ENCODE data around the gene GMCL2.

GMCL2 gene

DNA sequence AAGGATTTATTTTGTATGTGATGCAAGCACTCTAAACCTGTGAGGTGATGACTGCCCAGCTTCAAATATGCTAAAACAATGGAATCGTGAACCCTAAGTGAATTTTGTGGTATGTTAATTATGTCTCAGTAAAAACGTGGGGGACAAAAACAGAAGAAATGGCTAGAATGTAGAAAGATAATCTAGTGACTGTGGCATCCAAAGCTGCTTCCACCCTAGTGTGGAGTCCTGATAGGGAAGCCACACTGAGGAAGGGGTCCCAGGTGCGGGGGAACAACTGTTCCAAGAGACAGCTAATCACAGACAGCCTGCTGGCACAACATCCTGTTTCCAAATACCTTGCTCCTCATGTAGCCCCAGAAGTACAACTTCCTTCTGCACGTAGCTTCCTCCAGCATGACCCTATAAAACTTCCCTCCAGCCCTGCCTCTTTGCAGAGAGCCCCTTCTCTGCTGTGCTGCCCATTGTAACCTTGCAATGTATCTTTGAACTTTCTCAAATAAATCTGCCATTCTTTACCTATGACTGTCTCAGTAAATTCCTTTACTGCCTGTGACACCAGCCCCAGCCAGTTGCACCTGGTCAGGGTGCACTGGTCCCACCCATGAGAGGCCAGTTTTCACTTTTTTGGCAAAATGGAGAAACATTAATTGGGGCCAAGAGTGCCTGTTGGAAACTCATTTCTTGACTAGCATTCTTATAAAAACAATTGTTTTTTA, 4.9 kb downstream of the GMCL2 start:
- no peak for DNase-seq (ENCODE audit: low spot score)

DNA sequence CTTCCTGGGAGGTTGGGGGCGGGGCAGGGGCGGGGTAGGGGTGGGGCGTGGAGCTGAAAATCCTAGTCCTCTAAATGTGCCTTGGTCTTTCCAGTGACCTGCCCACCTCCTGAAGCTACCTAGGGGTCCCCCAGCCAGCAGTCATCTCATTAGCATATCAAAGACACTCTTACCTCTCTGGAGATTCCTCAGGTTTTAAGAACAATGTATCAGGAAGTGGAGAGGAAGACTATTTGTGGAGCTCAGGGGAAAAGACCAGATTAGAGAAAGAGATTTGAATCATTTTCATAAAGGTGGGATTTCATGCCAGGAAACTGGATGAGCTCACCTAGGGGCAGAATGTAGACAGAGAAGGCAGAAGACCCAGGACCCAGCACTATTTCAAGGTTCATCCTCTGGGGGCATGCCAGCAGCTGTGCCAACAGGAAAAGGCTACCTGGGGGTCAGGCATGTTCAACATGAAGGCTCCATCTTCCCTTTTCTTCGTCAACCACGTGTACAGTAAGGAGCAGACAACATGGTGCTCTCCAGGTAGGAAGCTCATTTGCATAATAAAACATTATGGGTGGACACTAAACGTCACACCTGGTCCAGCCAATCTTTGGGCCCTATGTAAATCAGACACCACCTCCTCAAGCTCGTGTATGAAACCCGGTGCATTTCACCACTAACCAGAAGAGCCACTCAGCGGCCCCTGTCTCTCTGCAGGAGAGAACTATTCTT, 6.9 kb downstream of the GMCL2 start:
- no peak for DNase-seq (ENCODE audit: low spot score)

DNA sequence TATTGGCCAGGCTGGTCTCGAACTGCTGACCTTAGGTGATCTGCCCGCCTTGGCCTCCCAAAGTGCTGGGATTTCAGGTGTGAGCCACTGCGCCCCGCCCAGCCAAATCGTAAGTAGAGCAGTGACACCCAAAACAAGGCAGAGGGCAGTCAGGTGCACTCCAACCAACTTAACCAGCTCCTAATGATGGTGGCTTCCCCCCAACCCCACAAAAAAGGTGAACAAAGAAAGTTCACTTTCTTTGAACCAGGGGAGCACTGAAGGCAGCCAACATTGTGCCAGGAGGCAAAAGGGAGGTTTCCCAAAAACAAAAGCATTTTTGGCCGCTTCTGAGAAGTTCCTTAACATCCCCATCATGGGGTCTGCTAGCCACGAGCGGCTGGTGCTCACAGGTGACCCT, 9.6 kb downstream of the GMCL2 start:
- DNase-seq (ENCODE audit: low spot score) = no peak

DNA sequence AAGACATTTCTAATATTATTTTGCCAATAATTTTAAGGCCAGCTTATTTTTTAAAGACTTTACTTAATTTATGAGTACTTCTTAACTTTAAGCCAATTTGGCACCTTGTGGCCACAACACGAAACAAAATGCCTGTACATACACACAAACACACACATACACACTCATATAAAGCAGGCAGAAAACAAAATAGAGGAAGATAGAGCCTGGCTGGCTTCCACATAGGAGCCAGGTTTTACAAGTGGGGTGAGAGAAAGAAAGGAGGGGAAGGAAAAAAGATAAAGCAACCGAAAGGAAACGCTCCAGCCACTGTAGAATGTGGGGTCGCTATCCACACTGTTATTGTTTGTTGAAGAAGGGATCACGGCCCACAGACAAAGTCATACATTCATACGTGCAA, 10.4 kb downstream of the GMCL2 start:
- no peak for DNase-seq (ENCODE audit: low spot score)

DNA sequence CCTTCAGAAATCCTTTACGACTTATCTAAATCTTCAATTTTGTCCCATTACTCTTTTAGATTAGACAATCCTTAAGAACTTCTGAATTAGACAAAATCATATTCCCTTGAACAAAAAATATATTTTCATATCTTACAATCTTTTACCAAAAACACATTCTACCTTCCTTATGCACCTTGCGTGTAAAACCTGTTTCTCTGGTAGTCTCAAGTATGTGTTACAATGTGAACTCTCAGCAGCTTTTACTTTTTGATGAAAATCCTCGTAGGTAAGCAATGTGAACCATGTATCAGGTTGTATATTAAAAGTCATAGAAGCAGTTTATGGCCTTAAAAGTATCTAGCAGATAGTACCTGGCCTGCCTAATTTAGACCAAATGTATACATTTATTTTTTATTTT, 12.7 kb downstream of the GMCL2 start:
- no peak for DNase-seq (ENCODE audit: low spot score)

DNA sequence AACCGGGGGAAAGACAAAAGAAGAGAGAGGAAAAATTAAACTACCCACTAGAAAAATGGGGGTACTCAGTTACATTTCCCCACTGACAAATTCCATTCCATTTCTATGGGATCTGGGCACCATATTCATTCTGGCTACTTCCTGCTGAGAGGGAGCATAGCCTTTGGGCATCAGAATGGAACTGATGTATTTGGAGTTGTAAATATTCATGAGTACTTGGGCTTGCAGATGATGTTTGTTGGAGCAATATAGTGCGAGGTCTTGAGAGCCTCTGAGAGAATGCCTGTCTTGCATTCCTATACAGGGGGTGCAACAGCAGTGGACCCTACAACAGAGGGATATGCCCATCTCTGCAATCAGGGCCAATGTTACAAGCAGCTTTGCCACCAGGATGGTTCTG, 16.7 kb downstream of the GMCL2 start:
- DNase-seq (ENCODE audit: low spot score) = no peak

DNA sequence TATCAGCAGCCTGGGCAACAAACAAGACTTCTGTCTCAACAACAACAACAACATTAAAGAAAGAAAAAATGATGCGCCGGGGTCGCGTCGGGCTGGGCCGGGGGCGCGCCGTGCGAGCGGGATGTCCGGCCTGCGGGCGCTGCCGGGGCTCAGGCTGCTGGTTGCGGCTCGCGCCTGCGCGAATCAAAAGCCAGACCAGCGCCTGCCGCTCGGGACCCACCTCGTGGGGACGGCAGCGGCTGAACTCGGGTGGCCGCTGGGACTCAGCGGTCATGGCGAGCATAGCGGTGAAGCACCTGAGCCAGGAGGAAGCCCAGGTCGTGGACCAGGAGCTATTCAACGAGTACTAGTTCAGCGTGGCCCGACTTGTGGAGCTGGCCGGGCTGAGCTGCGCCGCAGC, 21.6 kb downstream of the GMCL2 start:
- DNase-seq (ENCODE audit: low spot score) = no peak

DNA sequence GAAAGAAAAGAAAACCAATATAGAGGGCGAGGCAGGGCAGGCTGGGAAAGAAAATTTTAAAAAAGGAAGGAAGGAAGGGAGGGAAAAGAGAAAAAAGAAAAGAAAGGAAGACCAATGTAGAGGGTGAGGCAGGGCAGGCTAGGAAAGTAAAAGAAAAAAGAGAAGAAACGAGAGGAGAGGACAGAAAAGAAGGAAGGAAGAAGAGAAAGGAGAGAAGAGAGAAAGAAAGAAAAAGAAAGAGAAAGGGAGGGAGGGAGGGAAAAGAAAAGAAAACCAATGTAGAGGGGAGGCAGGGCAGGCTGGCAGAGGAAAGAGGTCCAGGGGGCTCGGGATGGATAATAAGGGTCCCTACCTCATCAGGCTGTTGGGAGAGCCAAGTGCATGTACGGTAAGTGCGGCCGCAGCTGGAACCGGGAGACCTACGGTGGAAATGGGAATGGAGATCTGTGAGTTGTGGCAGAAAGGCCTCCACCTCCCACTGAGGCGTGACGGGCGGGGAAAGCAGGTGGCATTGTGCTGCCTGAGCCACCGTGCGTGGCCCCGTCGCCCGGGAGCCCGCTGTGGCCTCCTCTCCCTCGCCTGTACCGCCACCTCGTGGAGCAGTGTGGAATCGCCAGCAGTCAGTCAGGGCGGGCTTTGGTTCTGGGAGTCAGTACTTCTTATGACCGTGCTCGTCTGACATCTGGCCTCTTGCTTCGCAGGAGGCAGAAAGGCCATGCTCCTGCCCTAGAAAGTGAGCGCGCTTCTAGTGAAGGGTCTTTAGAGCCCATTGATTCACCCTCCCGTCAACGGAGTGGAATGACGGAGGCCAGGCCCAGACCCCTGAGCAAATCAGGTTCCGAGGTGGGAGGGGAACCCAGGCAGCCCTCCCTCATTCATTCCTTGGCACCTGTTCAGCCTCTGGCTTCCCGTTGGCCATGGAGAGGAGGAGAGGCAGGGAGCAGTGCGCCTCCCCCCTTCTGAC, 23.1 kb downstream of the GMCL2 start:
- DNase-seq (ENCODE audit: low spot score) = peak; percentile 65

DNA sequence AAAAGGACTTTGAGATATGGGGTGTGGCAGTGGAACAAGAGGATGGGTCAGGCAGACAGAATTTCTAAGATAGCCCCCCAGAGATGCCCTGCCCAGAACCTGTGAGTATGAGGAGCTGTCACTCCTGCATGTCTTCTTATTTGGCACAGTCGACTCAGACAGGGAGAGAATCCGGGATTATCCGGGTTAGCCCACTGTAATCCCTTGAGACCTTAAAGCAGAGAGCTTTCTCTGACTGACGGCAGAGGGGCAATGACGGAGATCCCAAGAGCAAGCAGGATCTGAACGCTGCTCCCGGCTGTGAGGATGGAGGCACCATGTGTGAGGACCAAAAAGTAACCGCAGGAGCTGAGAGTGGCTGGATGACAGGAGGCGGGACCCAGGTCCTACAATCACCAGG, 24.7 kb downstream of the GMCL2 start:
- DNase-seq (ENCODE audit: low spot score) = no peak

DNA sequence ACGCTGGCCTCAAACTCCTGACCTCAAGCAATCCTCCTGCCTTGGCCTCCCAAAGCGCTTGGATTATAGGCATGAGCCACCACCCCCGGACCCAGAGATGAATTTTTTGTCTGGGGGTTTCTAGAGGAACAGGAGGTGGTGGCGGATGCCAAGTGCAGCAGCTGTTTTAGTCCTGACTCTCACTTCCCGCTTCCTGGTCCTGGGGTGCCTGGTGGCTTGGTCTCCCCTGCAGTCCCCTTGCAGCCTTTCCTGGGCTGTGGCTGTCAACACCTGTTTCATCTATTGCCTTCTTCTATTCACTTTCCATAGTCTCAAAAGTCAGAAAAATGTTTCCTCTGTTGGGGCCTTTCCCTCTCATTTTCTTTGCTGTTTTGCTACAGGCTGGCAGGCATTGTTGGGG, 27.0 kb downstream of the GMCL2 start:
- DNase-seq (ENCODE audit: low spot score) = no peak

DNA sequence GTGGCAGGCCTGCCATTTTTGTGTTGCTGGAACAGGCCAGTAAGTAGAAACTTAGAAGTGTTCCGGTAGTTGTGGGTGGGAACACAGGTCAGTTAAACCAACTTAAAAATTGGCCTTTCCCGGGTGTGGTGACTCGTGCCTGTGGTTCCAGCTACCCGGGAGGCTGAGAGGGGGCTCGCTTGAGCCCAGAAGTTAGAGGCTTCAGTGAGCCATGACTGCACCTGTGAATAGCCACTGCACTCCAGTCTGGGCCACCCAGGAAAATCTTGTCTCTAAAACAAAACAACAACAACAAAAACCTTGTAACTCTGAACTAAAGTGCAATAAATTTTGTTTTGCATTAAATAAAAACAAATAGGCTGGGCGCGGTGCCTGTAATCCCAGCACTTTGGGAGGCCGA, 32.1 kb downstream of the GMCL2 start:
- no peak for DNase-seq (ENCODE audit: low spot score)

DNA sequence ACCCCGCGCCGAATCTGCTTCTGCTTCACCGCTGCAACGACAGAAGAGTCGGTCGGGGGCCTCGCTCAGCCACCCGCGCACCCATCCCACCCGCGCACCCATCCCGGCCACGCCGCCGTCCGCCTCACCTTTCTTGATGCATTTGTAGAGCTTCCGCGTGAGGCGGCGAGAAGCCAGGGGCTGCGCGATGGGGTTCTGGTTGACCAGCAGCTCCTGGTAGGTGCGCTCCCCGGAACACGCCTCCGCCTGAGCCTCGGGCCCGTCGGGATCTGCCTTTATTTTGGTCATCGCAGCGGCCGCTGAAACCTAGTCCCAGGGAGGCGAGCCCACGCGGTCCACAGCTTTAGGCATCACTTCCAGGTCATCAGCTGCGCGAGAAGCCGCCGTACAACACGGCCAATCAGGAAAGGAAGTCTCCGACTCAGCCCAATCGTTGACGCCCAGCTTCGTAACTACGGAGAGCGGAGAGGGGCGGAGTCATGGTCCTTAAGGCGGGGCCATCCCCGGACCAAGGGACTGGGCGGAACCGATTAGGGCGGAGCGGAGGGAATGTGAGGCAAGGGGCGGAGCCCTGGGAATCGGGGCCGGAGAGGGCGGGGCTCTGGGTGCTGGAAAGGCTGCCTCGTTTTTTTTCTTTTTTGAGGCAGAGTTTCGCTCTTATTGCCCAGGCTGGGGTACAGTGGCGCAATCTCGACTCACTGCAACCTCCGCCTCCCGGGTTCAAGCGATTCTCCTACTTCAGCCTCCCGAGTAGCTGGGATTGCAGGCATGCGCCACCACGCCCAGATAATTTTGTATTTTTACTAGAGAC, 33.4 kb downstream of the GMCL2 start, which contains the start of gene NHP2:
NHP2 (minus strand) TSS at position 356 of the 811 bp plus-strand sequence; CDS start at position 288, 68 bp downstream.
- peak; percentile 99 for DNase-seq (ENCODE audit: low spot score)

DNA sequence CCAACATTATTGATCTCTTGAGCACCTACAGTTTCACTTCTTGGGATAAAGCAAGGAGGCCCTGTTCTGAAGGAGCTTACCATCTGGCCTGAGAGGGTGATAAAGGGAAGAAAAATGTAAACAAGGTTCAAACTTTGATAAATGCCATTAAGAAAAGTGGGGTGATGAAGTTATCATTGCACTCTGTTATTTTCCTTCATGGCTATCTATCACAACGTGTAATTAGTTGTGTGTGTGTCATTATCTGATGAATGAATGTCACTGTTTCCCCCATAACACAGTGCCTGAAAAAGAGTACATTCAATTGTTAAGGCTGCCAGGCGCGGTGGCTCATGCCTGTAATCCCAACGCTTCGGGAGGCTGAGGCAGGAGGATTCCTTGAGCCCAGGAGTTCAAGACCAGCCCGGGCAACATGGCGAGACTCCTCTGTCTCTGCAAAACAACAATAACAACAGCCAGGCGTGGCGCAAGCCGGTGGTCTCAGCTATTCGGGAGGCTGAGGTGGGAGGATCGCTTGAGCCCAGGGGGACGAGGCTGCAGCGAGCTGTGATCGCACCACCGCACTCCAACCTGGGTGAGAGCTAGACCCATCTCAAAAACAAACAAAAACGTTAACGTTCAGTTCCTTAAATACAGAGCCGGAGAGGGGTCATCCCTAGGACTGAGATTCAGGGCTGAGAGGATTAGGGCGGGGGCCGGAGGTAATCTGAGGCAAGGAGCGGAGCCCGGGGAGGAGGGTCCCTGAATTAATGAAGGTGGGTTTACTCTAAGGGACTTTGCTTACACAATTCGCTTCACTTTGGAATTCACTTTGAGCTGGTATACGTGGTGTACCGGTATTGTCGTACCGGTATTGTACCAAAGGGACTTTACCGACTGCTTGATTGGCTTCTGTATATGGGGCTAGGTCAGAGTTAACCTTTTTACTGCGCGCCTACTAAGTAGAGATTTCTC, 34.4 kb downstream of the GMCL2 start:
- no peak for DNase-seq (ENCODE audit: low spot score)

DNA sequence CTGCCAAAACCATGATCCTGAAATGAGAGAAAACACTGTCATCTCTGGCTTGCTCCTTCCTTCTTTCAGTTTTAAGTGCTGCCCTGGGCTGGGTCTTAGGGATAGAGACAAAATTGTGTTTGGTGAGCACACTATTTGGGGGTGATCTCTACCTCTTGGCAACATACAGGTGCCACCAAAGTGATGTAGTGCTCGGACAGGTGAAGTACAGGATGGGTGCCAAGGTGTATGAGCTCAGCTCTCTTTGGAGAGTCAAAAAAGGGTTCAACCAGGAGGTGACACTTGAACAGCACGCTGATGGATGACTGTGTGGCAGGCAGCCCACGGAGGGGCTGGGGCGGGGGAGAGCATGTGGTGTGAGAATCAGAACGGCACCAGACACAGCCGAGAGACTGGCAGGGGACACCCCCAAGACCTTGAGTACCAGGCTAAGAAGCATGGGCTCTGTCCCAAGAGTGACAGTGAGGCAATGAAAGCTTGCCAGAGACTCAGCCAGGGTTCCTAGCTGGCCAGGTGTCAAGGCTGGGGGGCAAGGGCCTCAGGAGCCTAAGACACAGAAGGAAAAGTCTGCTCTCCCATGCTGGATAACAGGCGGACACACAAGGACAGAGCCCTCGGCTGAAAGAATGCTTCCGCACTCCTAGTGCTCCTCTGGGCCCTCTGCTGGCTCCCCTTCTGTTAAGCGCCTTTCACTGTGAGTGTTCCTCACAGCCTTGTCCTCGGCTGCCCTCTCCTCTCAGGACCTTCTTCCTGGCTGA, 36.0 kb downstream of the GMCL2 start:
- no peak for DNase-seq (ENCODE audit: low spot score)

DNA sequence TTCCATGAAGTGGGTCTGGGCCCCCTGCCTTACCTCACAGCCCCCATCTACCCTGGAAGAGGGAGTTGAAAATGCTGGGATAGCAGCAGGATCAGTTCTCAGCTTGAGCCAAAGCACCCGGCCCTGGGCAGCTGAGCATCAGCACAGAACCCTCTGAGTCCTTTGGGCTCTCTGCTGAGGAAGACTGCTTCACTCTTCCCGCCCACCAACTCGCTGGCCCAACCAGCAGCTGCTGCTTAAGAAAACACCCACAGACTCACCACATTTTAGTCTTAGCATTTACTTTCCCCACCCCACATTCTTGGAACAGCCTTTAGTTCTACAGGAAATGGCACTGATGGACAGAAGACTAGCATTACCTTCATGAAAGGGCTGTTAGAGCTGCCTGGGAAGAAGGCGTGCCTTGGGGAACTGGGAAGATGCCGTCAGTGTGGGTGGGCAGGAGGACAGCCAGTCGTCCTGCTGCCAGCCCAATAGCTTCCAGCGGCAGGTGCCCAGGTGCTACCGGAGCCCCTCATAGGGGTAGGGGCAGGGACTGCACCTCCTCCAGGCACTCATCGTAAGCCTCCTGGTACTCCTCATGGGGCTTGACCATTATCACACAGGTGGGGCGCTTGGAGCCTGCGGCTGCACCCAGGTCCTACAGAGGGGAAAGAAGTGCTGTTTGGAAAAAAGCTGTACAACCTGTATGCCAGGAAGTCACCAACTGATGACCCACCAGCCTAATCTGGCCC, 37.8 kb downstream of the GMCL2 start:
- no peak for DNase-seq (ENCODE audit: low spot score)

DNA sequence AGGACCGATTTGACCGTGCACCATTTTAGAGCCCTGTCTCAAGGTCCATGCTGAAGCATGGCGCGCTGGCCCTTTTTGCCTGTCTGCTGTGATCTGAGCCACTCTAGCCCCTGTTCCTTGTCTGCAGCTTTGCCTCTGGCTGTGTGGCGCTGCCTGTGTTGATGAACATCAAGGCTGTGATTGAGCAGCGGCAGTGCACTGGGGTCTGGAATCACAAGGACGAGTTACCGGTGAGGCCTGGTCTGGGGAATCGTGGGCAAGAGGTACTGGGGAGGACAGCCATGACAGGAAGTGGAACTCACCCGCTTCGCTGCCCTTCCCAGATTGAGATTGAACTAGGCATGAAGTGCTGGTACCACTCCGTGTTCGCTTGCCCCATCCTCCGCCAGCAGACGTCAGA, 39.8 kb downstream of the GMCL2 start:
- DNase-seq (ENCODE audit: low spot score) = no peak

DNA sequence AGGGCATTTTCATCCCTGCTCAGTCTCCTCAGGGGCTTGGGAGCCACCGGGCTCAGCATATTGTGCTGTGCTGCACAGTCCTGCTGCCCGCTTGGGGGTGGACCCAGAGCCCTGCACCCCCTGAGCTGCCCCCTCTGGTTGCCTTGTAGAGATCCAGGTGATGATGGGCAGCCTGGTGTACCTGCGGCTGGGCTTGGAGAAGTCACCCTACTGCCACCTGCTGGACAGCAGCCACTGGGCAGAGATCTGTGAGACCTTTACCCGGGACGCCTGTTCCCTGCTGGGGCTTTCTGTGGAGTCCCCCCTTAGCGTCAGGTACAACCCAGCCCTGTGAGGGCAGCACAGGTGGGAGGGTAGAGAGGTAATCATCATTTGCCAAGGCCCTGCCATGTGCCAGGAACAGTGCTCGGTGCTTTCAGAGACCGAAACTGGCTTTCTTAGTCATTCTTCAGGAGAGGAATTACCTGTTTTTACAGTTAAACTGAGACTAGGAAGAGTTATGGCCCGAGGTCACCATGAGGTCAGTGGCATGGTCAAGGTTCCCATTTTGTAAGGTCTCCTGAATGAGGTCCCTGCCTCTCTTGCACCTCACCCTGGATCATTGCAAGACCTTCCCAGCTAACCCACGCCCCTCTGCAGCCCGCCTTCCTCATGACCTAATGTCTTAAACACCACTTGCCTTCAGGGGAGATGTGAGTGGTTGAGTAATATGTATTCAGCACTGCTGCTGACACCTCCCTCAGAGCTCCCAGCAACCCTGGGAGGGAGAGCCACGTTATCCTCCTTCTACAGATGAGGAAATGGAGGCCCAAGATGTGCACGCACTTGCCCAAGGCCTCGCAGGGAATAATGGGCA, 41.0 kb downstream of the GMCL2 start:
- no peak for DNase-seq (ENCODE audit: low spot score)

DNA sequence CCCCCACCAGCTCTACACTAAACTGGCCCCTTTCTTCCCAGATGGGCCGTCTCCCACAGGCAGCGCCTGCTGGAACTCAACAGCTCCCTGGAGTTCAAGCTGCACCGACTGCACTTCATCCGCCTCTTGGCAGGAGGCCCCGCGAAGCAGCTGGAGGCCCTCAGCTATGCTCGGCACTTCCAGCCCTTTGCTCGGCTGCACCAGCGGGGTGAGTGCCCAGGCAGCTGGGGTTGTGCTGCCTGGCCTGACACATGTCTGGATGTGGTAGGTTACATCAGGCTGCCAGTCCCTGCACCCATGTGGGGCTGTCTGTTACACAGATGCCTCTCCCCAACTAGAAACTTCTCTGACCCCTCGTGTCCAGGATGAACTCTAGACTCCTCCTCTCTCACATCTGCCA, 43.3 kb downstream of the GMCL2 start:
- DNase-seq (ENCODE audit: low spot score) = no peak

Measured in pons (tissue), 1 donor.